NB4 (cell line): ENCODE data around the gene SEZ6.

Experiments used
- CTCF ChIP-seq: IDR thresholded peaks from one replicate; pipeline ENCODE4 v1.5.1; 2012; ENCODE audit warnings: low read depth, low read length
- POLR2A ChIP-seq: IDR thresholded peaks from 2 replicates; pipeline ENCODE4 v1.6.1; 2011; ENCODE audit warnings: mild to moderate bottlenecking; ENCODE audit not compliant: insufficient read length; ENCODE audit errors: extremely low read depth

GRCh38 chr17:28949185-28950016 is 56.4 kb downstream of the SEZ6 start:
- TF ChIP-seq CTCF (no peak), POLR2A (no peak)
